Kidney epithelial cell (primary cell): Measurements from ENCODE around the gene RIIAD1. TPM values are rescaled to one million over a fixed set of nuclear protein-coding genes. Genes with fewer than 3 reads are reported as not detected.
A peak's percentile ranks its signal among the peaks of the same experiment; 100 is the strongest.

Experiments
- DNase-seq: peaks from one replicate; pipeline ENCODE4 v3.0.0-alpha.2; 2010; ENCODE audit warnings: low read depth
- H3K27me3 ChIP-seq: 2 replicates; pipeline ENCODE4 v1.6.0; 2011; ENCODE audit warnings: low read length; ENCODE audit not compliant: control insufficient read depth, insufficient read depth
- H3K36me3 ChIP-seq: 2 replicates; pipeline ENCODE4 v1.5.1; 2011; ENCODE audit warnings: low read length; ENCODE audit not compliant: control insufficient read depth, insufficient read depth
- H3K4me3 ChIP-seq: 2 replicates; pipeline ENCODE4 v1.5.1; 2011; ENCODE audit warnings: low read depth, mild to moderate bottlenecking, control low read depth, low read length
- CTCF ChIP-seq: IDR thresholded peaks from 2 replicates; pipeline ENCODE4 v1.5.1; 2011; ENCODE audit warnings: mild to moderate bottlenecking, moderate library complexity, low read length, control low read depth, inconsistent platforms; ENCODE audit not compliant: insufficient read depth, poor library complexity, severe bottlenecking
- total RNA-seq: library from RNA; depleted of rRNA; stranded (reverse); fragments of >200 nt; gene quantifications from 2 replicates; pipeline ENCODE4 v1.2.3, GENCODE V29; 2015

The RIIAD1 gene
- total RNA-seq, 1 donor from 2014 or later, result not detected

- no peak overlapping the region for H3K4me3 ChIP-seq
Observed at GRCh38 chr1:151684128-151684527, 37.2 kb upstream of the RIIAD1 start.

GRCh38 chr1:151686561-151686960, 34.8 kb upstream of the RIIAD1 start:
- no peak overlapping the region for H3K4me3 ChIP-seq
- no peaks in the 10 kb centered on the region for H3K27me3 ChIP-seq
- no peak for DNase-seq
- H3K36me3 ChIP-seq, result no peaks in the 10 kb centered on the region
- no peak for TF ChIP-seq CTCF

More at GRCh38 chr1:151684128-151684527, 37.2 kb upstream of the RIIAD1 start:
- DNase-seq, result no peak
- no peak for TF ChIP-seq CTCF
- no peaks in the 10 kb centered on the region for H3K36me3 ChIP-seq
- H3K27me3 ChIP-seq, result no peaks in the 10 kb centered on the region

- Histone ChIP-seq H3K27me3 (no peaks in the 10 kb centered on the region), H3K4me3 (no peak overlapping the region), H3K36me3 (no peaks in the 10 kb centered on the region)
- no peak for TF ChIP-seq CTCF
- no peak for DNase-seq
Observed at GRCh38 chr1:151689494-151689893, 31.8 kb upstream of the RIIAD1 start.

GRCh38 chr1:151692226-151692625, 29.1 kb upstream of the RIIAD1 start:
- Histone ChIP-seq H3K4me3 (no peak overlapping the region), H3K36me3 (no peaks in the 10 kb centered on the region), H3K27me3 (no peaks in the 10 kb centered on the region)
- TF ChIP-seq CTCF, result no peak
- no peak for DNase-seq

- Histone ChIP-seq H3K4me3 (no peak overlapping the region), H3K27me3 (no peaks in the 10 kb centered on the region), H3K36me3 (no peaks in the 10 kb centered on the region)
- peak; percentile 83 for TF ChIP-seq CTCF
- no peak for DNase-seq
Observed at GRCh38 chr1:151693057-151693651, 28.2 kb upstream of the RIIAD1 start.

GRCh38 chr1:151701515-151701914, 19.8 kb upstream of the RIIAD1 start:
- Histone ChIP-seq H3K4me3 (no peak overlapping the region), H3K36me3 (no peaks in the 10 kb centered on the region), H3K27me3 (no peaks in the 10 kb centered on the region)
- TF ChIP-seq CTCF, result no peak
- no peak for DNase-seq
